PC-3 (cell line): ENCODE measurements around the gene HLA-DQA1.

ENCODE experiments used
- EZH2phosphoT487 ChIP-seq: fragments of 300-600 bp; sonication (generic); IDR thresholded peaks from 2 replicates; pipeline ENCODE4 v1.6.1; 2018; ENCODE audit warnings: mild to moderate bottlenecking, antibody characterized with exemption, low read length, borderline replicate concordance
- TF ChIP-seq, protein P1 (sequence below): fragments of 300-600 bp; sonication (generic); conservative IDR thresholded peaks from 2 replicates; pipeline ENCODE4 v1.5.1; 2017; ENCODE audit warnings: antibody characterized with exemption, low read depth, mild to moderate bottlenecking, low read length

DNA sequence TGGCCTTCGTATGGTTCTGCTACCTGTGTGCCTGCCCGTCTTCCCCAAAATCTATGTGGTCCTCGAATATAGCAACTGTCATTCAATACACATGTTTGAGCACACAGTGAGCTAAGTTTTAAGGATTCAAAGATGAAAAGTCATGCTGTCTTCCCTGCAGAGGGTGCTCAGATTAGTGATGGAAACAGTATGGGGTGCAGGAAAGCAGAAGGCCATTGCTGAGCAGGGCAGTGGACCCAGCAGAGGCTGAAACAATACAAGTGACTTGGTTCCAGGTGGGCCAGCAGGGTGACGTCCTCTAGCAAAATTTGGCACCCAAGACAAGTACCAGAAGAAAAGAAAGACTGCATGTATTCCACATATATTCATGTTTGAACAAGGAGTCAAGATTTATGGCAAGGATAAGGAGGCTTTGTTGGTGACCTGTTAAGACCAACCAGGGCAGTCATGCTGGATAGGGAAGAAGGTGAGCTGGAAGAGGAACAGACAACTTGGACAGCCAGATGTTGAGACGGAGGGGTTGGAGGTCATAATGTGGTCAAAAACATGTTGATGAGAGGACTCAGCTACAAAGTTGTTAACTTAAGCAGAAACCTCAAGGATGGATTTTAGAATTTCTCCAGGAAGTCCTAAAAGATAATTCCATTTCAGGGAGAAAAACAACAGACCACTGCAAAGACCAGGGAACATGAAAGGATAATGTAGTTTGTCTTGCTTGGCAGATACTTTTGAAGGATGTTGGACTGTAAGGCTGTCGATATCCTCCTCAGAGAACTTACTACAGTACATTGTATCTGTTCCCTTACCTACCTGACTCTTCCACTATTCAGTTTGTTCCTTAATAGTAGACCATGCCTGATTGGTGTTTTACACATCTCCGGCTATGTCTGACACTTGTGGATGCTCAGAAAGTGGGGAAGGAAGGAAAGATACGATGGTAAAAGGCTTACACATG lies 2.5 kb downstream of the HLA-DQA1 start:
- TF ChIP-seq, protein P1, sequence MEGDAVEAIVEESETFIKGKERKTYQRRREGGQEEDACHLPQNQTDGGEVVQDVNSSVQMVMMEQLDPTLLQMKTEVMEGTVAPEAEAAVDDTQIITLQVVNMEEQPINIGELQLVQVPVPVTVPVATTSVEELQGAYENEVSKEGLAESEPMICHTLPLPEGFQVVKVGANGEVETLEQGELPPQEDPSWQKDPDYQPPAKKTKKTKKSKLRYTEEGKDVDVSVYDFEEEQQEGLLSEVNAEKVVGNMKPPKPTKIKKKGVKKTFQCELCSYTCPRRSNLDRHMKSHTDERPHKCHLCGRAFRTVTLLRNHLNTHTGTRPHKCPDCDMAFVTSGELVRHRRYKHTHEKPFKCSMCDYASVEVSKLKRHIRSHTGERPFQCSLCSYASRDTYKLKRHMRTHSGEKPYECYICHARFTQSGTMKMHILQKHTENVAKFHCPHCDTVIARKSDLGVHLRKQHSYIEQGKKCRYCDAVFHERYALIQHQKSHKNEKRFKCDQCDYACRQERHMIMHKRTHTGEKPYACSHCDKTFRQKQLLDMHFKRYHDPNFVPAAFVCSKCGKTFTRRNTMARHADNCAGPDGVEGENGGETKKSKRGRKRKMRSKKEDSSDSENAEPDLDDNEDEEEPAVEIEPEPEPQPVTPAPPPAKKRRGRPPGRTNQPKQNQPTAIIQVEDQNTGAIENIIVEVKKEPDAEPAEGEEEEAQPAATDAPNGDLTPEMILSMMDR = no peak
- TF ChIP-seq EZH2phosphoT487 = no peak
